Tibial nerve (tissue), 4 donors: ENCODE results near the gene GSPT1.

Experiments used
- CTCF ChIP-seq, 5 experiments: fragments of 200-600 bp in 3 of 5; fragments of 450-650 bp in 2 of 5; sonication (generic) in 3 of 5; IDR thresholded peaks; one replicate each; pipeline ENCODE4 v1.5.1; 2016 to 2019; ENCODE audit warnings: antibody characterized with exemption in 5 of 5, mild to moderate bottlenecking in 3 of 5, moderate library complexity in 2 of 5
- EP300 ChIP-seq, 2 donors: sonication (generic); formaldehyde crosslinking; IDR thresholded peaks; one replicate each; pipeline ENCODE4 v1.6.1; 2017; ENCODE audit warnings: antibody characterized with exemption in 2 of 2, mild to moderate bottlenecking in 1 of 2
- POLR2A ChIP-seq, 2 donors: fragments of 450-650 bp; IDR thresholded peaks; one replicate each; pipeline ENCODE4 v1.6.1; 2017; ENCODE audit warnings: antibody characterized with exemption in 2 of 2, mild to moderate bottlenecking in 2 of 2, moderate library complexity in 2 of 2

- TF ChIP-seq CTCF (IDR thresholded peaks at IDR 0.05): no peak
- no peak for TF ChIP-seq POLR2A (IDR thresholded peaks at IDR 0.05)
- TF ChIP-seq EP300 (IDR thresholded peaks at IDR 0.05): no peak
These were observed 31.7 kb downstream of the GSPT1 start for GRCh38 chr16:11884035-11884434.
